ENCODE measurements around the gene RNF4.

Gene RNF4

DNA sequence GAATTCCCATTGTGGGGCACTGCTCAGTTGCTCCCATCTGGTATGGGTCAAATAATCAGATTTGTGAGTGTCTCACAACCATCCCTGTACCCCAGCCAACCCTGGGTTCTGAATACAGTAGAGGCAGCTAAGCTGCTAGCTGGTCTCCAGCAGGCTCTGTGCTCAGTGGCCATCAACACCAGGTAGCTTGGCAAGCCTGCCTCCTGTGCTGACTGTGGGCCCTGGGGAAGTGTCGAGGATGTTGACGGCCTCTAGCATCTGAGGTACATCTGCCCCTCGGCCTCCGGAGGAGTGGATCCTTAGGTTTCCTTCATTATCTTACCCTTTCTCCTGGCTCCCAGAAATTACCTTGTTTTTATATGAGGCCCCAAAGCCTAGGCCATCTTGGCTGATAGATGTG lies 13.3 kb downstream of the RNF4 start:
- no peak overlapping the region for H3K4me3 ChIP-seq (ENCODE audit: extremely low read depth, insufficient read depth, low read length, poor library complexity, severe bottlenecking)
- peak overlapping the region; percentile 16 for H3K27ac ChIP-seq (ENCODE audit: low read depth, low read length, severe bottlenecking)
- H3K9me3 ChIP-seq (ENCODE audit: control insufficient read depth, low read length) = no peaks in the 10 kb centered on the region
- WGBS, 2 experiments (ENCODE audit: insufficient coverage in 2 of 2) = 88% methylated on average over 4 of the region's 4 CpGs; no CpG with 5 or more reads in 1 of the 2 experiments
- peaks cover 35% of the 10 kb centered on the region for H3K36me3 ChIP-seq (ENCODE audit: control insufficient read depth, insufficient read depth, low read length)
- H3K4me1 ChIP-seq (ENCODE audit: control insufficient read depth, insufficient read depth, low read length, poor library complexity, severe bottlenecking) = peaks cover 13% of the 10 kb centered on the region

DNA sequence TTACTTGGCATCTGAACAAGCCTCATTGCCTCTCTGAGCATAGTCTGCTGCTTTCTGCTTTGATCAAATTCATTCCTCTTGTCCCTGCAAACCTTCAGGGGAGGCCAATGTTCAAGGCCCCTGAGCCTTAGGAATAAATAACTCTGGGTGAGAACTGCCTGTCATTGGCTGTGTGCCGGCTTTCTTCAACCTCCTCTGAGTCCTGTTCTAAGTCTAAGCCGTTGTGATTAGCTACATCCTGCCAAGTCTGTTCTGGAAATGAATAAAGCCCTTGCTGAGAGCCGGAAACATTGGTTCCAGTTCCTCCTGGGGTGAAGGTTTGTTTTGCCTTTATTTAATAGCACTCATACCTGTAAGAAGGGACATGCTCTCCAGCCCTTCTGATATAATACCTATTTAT lies 13.8 kb downstream of the RNF4 start:
- peaks cover 13% of the 10 kb centered on the region for H3K4me1 ChIP-seq (ENCODE audit: control insufficient read depth, insufficient read depth, low read length, poor library complexity, severe bottlenecking)
- no peak overlapping the region for H3K4me3 ChIP-seq (ENCODE audit: extremely low read depth, insufficient read depth, low read length, poor library complexity, severe bottlenecking)
- peaks cover 35% of the 10 kb centered on the region for H3K36me3 ChIP-seq (ENCODE audit: control insufficient read depth, insufficient read depth, low read length)
- 82 to 90% methylated on average over 2 to 3 of the region's 3 CpGs for WGBS, 2 experiments (ENCODE audit: insufficient coverage in 2 of 2)
- no peaks in the 10 kb centered on the region for H3K9me3 ChIP-seq (ENCODE audit: control insufficient read depth, low read length)
- peak overlapping the region; percentile 16 for H3K27ac ChIP-seq (ENCODE audit: low read depth, low read length, severe bottlenecking)

DNA sequence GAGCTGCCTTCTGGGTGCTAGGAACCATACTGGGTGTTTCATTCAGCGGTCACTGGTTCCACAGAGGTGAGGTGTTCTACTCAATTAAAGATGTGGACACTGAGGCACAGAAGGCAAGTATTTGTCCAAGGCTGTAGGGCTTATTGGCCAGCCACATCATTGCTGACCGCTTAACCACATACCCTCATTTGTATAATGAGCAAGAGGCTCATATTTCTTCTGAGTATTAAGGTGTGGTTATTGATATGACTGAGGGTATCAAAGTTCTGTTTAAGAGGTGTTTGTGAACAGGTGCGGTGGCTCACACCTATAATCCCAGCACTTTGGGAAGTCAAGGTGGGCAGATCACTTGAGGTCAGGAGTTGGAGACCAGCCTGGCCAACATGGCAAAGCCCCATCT lies 14.3 kb downstream of the RNF4 start:
- Histone ChIP-seq H3K4me1 (ENCODE audit: control insufficient read depth, insufficient read depth, low read length, poor library complexity, severe bottlenecking) (peaks cover 13% of the 10 kb centered on the region), H3K27ac (ENCODE audit: low read depth, low read length, severe bottlenecking) (no peak overlapping the region), H3K36me3 (ENCODE audit: control insufficient read depth, insufficient read depth, low read length) (peaks cover 38% of the 10 kb centered on the region), H3K9me3 (ENCODE audit: control insufficient read depth, low read length) (no peaks in the 10 kb centered on the region), H3K4me3 (ENCODE audit: extremely low read depth, insufficient read depth, low read length, poor library complexity, severe bottlenecking) (no peak overlapping the region)
- 100% methylated on average over 2 of the region's 3 CpGs; no CpG with 5 or more reads in 1 of the 2 experiments for WGBS, 2 experiments (ENCODE audit: insufficient coverage in 2 of 2)

DNA sequence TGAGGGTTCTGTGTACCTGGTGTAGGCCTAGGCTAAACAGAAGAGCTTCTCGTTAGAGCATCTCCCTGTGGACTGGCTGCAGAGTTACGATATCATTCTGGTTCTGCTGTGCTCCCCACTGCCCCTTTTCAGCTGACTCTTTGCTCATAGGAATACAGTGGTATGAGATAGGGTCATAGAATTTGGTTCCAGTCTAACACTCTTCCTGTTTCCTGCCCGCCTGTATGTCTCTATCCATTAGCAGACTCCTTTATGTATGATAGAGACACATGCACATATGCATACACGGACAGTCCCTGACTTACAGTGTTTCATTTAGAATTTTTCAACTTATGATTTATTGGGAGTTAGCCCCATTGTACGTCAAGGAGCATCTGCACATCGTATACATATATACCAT lies 15.3 kb downstream of the RNF4 start:
- peaks cover 42% of the 10 kb centered on the region for H3K36me3 ChIP-seq (ENCODE audit: control insufficient read depth, insufficient read depth, low read length)

DNA sequence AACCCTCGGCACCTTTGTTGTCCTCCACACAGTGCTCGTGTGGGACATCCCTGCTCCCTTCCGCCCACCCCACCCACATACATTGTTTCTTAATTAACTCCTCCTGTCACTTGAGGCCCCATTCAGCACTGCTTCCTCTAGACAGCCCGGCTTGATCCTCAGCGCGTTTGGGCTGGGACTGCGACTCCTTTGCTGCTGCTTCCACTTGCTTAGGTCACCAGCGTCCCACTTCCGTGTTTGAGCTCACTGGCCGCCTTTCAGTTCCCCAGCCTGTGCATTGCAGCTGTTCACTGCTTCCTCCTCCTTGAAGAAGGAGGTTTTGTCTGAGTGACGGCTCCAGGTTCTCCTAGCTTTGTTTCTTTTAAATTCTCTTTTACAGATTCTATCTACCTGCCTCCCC lies 16.1 kb downstream of the RNF4 start:
- H3K4me3 ChIP-seq (ENCODE audit: extremely low read depth, insufficient read depth, low read length, poor library complexity, severe bottlenecking) = no peak overlapping the region
- 77 to 79% methylated on average over 11 of the region's 11 CpGs for WGBS, 2 experiments (ENCODE audit: insufficient coverage in 2 of 2)
- peaks cover 13% of the 10 kb centered on the region for H3K4me1 ChIP-seq (ENCODE audit: control insufficient read depth, insufficient read depth, low read length, poor library complexity, severe bottlenecking)
- no peak overlapping the region for H3K27ac ChIP-seq (ENCODE audit: low read depth, low read length, severe bottlenecking)
- H3K36me3 ChIP-seq (ENCODE audit: control insufficient read depth, insufficient read depth, low read length) = peaks cover 46% of the 10 kb centered on the region
- no peaks in the 10 kb centered on the region for H3K9me3 ChIP-seq (ENCODE audit: control insufficient read depth, low read length)

More for the DNA sequence above, 15.3 kb downstream of the RNF4 start:
- H3K9me3 ChIP-seq (ENCODE audit: control insufficient read depth, low read length) = no peaks in the 10 kb centered on the region
- H3K27ac ChIP-seq (ENCODE audit: low read depth, low read length, severe bottlenecking) = no peak overlapping the region
- H3K4me3 ChIP-seq (ENCODE audit: extremely low read depth, insufficient read depth, low read length, poor library complexity, severe bottlenecking) = no peak overlapping the region
- H3K4me1 ChIP-seq (ENCODE audit: control insufficient read depth, insufficient read depth, low read length, poor library complexity, severe bottlenecking) = peaks cover 13% of the 10 kb centered on the region
- WGBS, 2 experiments (ENCODE audit: insufficient coverage in 2 of 2) = 90 to 100% methylated on average over 1 to 2 of the region's 6 CpGs

DNA sequence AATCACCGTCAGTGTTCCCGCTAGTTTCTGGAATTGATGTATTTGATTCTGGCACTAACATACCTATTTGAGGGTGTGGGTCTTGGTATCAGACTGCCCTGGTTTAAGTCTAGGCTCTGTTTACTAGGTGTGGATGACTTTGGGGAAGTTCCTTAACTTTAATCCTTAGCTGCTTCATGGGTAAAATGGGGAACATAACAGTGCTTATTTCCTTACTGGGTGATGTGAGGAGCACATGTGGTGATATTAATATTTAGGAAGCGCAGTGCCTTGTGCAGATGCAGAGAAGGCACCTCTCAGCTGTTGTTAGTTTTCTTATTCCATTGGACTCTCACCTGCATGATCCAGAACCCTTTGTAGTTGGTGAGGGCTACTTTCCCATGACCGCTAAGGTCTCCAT lies 17.1 kb downstream of the RNF4 start:
- Histone ChIP-seq H3K36me3 (ENCODE audit: control insufficient read depth, insufficient read depth, low read length) (peaks cover 50% of the 10 kb centered on the region), H3K9me3 (ENCODE audit: control insufficient read depth, low read length) (no peaks in the 10 kb centered on the region), H3K27ac (ENCODE audit: low read depth, low read length, severe bottlenecking) (no peak overlapping the region), H3K4me3 (ENCODE audit: extremely low read depth, insufficient read depth, low read length, poor library complexity, severe bottlenecking) (no peak overlapping the region), H3K4me1 (ENCODE audit: control insufficient read depth, insufficient read depth, low read length, poor library complexity, severe bottlenecking) (peaks cover 10% of the 10 kb centered on the region)
- WGBS, 2 experiments (ENCODE audit: insufficient coverage in 2 of 2) = 95 to 100% methylated on average over 3 to 4 of the region's 4 CpGs

DNA sequence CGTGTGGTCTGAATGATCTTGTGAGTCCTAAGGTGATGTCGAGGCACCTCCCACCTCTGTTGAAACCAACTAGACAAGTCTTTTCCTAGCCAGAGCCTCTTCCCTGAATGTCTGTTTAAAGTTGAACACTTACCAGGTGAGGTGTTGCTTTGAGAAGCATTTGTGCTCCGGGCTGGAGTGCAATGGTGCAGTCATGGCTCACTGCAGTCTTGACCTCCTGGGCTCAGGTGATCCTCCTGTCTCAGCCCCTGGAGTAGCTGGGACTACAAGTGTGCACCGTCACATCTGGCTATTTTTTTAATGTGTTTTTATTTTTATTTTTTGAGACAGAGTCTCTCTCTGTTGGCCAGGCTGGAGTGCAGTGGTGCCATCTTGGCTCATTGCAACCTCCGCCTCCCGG lies 18.1 kb downstream of the RNF4 start:
- no peaks in the 10 kb centered on the region for H3K9me3 ChIP-seq (ENCODE audit: control insufficient read depth, low read length)
- H3K36me3 ChIP-seq (ENCODE audit: control insufficient read depth, insufficient read depth, low read length) = peaks cover 53% of the 10 kb centered on the region
- no peak overlapping the region for H3K4me3 ChIP-seq (ENCODE audit: extremely low read depth, insufficient read depth, low read length, poor library complexity, severe bottlenecking)
- H3K4me1 ChIP-seq (ENCODE audit: control insufficient read depth, insufficient read depth, low read length, poor library complexity, severe bottlenecking) = peaks cover 4% of the 10 kb centered on the region
- WGBS, 2 experiments (ENCODE audit: insufficient coverage in 2 of 2) = 96 to 100% methylated on average over 3 to 5 of the region's 6 CpGs
- no peak overlapping the region for H3K27ac ChIP-seq (ENCODE audit: low read depth, low read length, severe bottlenecking)

DNA sequence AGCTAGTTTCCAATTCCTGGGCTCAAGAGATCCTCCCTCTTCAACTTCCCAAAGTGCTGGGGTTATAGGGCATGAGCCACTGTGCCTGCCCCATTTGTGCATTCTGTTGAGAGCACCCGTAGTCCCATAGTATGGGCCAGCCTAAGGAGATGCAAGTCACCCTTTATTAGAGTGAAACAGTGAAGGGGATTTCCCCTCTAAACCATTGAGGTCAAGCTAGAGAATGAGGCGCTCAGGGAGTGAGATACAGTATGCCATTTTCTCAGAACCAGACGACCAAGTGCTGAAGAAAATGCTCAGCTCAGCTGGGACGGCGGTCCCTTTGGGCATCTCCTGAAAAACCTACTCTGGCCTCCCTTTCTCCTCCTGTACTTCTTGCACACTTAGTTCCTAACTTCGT lies 18.7 kb downstream of the RNF4 start:
- Histone ChIP-seq H3K4me1 (ENCODE audit: control insufficient read depth, insufficient read depth, low read length, poor library complexity, severe bottlenecking) (peaks cover 4% of the 10 kb centered on the region), H3K9me3 (ENCODE audit: control insufficient read depth, low read length) (no peaks in the 10 kb centered on the region), H3K4me3 (ENCODE audit: extremely low read depth, insufficient read depth, low read length, poor library complexity, severe bottlenecking) (no peak overlapping the region), H3K27ac (ENCODE audit: low read depth, low read length, severe bottlenecking) (no peak overlapping the region), H3K36me3 (ENCODE audit: control insufficient read depth, insufficient read depth, low read length) (peaks cover 59% of the 10 kb centered on the region)
- WGBS, 2 experiments (ENCODE audit: insufficient coverage in 2 of 2) = 95 to 98% methylated on average over 5 of the region's 6 CpGs

DNA sequence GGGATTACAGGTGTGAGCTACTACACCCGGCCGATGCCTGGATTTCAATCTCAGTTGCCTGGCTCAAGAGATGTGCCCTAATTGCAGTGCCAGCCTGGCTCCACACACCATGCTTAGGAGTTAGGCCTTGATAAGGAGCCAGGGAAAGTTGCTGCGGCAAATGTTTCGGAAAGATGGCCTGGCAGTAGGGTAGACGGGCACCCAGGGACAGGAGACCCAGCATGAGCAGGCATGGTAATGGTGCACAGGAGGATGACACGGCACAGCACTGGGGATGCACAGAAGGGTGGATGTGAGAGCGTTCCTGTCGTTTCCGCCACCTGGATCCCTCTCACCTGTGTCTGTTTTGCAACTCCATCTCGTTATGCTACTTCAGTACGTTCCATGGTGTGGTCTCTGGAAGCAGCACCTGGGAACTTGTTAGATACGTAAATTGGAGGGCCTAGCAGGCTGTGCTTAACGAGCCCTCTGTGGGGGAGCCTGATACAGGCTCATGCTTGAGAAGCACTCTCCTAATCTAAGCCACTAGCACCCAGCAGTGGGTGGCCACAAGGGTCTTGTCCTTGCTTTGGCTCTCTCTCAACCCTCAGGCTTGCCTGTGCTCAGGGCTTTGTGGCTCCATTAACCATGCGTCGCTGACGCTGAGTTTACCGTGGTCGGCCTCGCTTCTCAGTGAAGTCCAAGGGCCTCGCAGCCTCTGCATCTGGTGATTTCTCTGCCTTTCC lies 20.3 kb downstream of the RNF4 start:
- WGBS, 2 experiments (ENCODE audit: insufficient coverage in 2 of 2) = 93 to 94% methylated on average over 20 of the region's 20 CpGs
- Histone ChIP-seq H3K4me3 (ENCODE audit: extremely low read depth, insufficient read depth, low read length, poor library complexity, severe bottlenecking) (no peak overlapping the region), H3K36me3 (ENCODE audit: control insufficient read depth, insufficient read depth, low read length) (peaks cover 69% of the 10 kb centered on the region), H3K9me3 (ENCODE audit: control insufficient read depth, low read length) (no peaks in the 10 kb centered on the region), H3K27ac (ENCODE audit: low read depth, low read length, severe bottlenecking) (no peak overlapping the region), H3K4me1 (ENCODE audit: control insufficient read depth, insufficient read depth, low read length, poor library complexity, severe bottlenecking) (peaks cover 4% of the 10 kb centered on the region)

DNA sequence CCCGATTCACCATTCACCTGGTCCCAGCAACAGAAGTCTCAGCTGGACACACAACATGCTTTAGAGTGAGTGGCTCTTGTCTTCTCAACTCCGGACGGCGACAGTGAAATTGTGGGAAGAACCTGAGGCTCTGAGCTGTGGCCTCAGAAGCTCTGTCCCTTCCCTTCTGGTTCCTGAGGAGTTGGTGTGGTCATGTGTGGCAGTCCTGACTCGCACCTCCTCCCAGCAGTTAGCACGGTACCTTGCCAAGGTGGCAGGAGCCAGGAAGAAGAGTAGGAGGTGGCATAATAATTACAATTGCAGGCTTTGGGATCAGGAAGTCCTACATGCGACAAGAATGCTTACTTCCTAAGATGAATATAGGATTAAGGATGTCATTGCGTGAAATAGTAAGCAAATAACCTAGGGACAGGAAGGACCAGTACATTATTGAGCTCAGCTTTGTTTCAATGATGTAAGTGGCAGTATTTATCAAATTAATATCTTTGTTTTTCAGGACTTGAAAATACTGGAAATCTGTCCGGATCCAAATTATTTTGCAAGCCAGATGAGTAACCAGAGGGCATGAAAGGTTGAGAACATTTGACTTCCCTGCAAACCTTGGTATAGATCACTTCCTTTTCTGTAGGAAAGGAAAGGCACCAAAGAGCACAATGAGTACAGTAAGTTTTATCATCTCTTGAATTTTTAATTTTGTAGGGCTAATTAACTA lies 21.1 kb downstream of the RNF4 start:
- H3K9me3 ChIP-seq (ENCODE audit: control insufficient read depth, low read length) = no peaks in the 10 kb centered on the region
- no peak overlapping the region for H3K4me3 ChIP-seq (ENCODE audit: extremely low read depth, insufficient read depth, low read length, poor library complexity, severe bottlenecking)
- WGBS, 2 experiments (ENCODE audit: insufficient coverage in 2 of 2) = 94 to 97% methylated on average over 4 to 7 of the region's 9 CpGs
- peaks cover 75% of the 10 kb centered on the region for H3K36me3 ChIP-seq (ENCODE audit: control insufficient read depth, insufficient read depth, low read length)
- H3K27ac ChIP-seq (ENCODE audit: low read depth, low read length, severe bottlenecking) = no peak overlapping the region
- H3K4me1 ChIP-seq (ENCODE audit: control insufficient read depth, insufficient read depth, low read length, poor library complexity, severe bottlenecking) = no peaks in the 10 kb centered on the region

DNA sequence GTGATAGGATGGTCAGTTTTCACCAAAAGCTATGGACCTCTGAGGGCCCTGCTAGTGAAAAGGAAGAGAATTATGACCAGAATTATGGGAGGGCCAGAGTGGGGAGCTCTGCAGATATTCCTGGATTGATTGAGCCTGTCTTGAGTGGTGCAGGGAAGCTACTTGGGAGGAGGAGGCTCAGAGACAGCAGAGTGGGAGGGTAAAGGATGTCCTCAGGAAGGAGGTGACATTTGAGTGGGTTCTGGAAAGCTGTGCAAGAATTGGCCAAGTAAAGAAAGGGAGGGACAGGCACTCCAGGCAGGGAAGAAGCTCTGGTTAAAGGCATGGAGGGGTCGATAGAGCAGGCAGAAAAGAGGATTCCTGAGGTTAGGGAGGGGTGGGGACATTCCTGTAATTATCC lies 24.1 kb downstream of the RNF4 start:
- H3K27ac ChIP-seq (ENCODE audit: low read depth, low read length, severe bottlenecking) = no peak overlapping the region
- H3K36me3 ChIP-seq (ENCODE audit: control insufficient read depth, insufficient read depth, low read length) = peaks cover 88% of the 10 kb centered on the region
- WGBS, 2 experiments (ENCODE audit: insufficient coverage in 2 of 2) = 83 to 100% methylated on average over 1 of the region's 1 CpG

More for the DNA sequence above, 24.1 kb downstream of the RNF4 start:
- no peaks in the 10 kb centered on the region for H3K9me3 ChIP-seq (ENCODE audit: control insufficient read depth, low read length)
- H3K4me1 ChIP-seq (ENCODE audit: control insufficient read depth, insufficient read depth, low read length, poor library complexity, severe bottlenecking) = no peaks in the 10 kb centered on the region
- no peak overlapping the region for H3K4me3 ChIP-seq (ENCODE audit: extremely low read depth, insufficient read depth, low read length, poor library complexity, severe bottlenecking)

Data from mesodermal cell (in vitro differentiated cells).